Ramos (cell line): ENCODE results near the gene ACSF3.

Experiments
- in situ Hi-C: fragments of 300-500 bp; cut with MboI; formaldehyde crosslinking; loops from one replicate; pipeline ENCODE4 v1.14.3; 2022; ENCODE audit warnings: low sequenced_read_pairs; ENCODE audit not compliant: unreplicated experiment

Gene ACSF3

DNA sequence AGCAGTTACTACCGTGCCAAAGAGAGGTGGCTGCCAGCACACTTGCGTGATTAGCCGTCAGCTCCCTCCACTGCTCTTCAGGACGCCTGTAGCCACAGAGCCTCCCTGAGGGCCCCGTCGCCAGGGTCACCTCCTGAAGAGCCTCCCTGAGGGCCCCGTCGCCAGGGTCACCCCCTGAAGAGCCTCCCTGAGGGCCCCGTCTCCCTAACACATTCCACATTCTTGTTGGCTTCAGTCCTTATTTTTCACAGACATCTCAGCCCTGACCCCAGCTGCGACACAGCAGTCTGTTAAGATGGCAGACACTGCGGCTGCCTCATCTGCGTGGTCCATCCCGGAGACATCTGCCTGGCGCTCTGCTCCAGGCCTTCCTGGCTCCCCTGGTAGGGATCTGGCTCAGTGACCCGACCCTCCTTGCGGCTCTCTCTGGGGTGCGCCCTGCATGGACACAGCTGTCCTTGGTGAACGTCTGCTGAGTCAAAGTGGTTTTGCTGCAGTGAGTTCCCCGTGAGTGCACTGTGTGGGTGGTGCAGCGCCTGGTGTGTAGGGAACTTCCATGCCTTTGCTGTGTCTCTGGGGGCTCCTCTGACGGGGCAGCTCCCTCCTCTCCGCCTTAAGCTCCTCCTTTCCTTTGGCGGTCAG is 11.4 kb downstream of the ACSF3 start:
- in situ Hi-C loops: loop anchor here (25.0 kb wide), 1 partner anchor 143 kb away; no protein-coding TSS in a partner anchor

DNA sequence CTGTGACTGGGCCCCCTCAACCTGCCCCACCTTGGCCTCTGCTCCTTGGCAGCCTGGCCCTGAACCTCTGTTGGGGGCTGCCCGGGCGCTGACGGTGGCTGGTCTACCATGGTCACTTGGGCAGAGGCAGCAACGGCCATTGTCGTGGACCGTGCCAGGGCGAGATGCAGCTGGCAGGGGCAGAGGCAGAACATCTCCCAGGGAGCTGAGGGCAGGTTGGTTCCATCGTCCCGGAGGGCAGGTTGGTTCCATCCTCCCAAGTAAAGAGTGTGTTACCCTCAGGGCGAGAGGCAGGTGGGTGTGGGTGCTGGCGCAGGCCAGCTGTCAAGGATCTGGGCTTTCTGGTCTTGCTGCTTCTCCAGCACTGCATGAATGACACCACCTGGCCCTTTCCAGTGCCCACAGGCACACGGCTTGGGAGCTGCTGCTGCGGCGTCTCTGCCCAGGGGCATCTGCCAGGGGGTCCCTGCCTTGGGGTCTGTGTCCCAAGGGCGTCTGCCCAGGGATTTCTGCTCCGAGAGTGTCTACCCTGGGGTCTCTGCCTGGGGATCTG is 12.0 kb downstream of the ACSF3 start:
- in situ Hi-C loops: loop anchor here (25.0 kb wide), 1 partner anchor 143 kb away; no protein-coding TSS in a partner anchor

DNA sequence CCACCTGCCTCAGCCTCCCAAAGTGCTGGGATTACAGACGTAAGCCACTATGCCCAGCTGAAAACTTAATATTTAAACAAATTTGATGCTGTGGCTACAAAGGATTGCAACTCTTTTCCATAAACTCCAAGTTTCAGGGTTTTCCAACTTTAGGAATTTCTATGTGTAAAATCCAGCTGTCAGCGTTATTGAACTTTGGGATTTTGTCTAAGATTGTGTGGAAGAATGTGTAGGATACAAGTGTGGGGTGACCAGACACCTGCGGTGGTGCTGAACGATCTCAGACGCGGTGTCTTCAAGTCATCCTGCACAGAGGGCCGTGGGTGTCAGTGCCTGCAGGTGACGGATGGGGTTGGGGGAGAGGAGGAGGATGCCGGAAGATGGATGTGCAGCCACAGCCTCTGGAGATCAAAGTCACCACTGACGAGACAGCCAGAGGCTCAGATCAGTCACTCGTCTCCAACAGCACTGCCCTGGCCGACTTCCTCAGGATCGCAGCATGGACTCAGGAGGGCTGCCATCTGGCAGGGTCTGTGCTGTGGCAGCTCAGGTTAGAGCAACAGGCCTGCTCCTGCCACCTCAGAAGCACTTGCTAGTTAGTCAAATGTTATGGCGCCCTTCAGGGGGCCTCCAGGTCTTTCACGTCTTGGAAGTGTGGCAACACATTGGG is 13.0 kb downstream of the ACSF3 start:
- in situ Hi-C loops: loop anchor here (25.0 kb wide), 1 partner anchor 144 kb away; no protein-coding TSS in a partner anchor

DNA sequence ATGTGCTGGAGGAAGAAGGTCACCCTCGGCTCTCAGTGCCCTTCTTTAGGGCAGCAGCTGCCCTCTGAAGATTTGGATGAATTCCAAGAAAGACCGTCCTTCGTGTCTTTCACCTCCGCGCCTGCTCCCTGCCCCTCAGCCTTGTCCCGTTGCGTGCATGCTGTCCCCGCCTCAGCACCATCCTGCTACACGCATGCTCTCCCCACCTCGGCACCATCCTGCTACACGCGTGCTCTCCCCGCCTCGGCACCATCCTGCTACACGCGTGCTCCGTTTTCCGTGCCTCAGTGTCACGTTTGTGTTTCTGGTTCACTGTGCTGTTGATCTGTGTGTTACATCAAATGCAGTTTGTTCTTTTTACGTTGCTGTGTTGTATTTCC is 13.5 kb downstream of the ACSF3 start:
- in situ Hi-C loops: loop anchor here (25.0 kb wide), 1 partner anchor 145 kb away; no protein-coding TSS in a partner anchor

DNA sequence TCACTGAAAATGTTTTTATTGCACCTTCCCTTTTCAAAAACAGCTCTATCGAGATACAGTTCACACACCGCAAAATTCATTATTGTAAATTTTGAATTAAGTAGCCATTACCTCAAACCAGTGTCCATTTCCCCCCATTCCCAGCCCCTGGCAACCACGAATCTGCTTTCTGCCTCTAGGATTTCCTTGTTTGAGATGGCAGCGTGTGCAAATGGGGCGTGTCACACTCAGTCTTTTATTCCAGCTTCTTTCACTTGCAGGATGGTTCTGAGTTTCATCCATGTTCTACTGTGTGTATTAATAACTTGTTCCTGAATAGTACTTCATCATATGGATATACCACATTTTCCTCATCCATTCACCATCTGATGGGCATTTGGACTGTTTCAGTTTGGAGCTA is 14.8 kb downstream of the ACSF3 start:
- in situ Hi-C loops: loop anchor here (25.0 kb wide), 1 partner anchor 146 kb away; no protein-coding TSS in a partner anchor

DNA sequence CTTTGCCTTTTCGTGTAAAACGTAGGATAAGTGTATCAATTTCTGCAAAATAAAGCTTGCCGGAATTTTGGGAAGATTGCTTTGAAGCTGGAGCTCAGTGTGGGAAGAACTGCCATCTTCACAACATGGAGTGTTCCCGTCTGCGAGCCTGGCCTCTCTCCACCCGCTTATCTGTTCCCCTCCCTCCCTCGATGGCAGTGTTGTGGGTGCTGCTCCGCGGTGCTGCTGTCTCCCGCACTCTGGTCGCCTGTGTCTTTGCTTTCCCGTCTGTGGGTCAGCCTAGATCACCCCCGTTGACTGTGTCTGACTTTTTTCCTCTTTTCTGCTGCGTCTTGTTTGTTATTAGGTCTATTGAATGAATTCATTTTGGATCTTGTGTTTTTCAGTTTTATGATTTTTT is 17.0 kb downstream of the ACSF3 start:
- in situ Hi-C loops: loop anchor here (25.0 kb wide), 1 partner anchor 148 kb away; no protein-coding TSS in a partner anchor

DNA sequence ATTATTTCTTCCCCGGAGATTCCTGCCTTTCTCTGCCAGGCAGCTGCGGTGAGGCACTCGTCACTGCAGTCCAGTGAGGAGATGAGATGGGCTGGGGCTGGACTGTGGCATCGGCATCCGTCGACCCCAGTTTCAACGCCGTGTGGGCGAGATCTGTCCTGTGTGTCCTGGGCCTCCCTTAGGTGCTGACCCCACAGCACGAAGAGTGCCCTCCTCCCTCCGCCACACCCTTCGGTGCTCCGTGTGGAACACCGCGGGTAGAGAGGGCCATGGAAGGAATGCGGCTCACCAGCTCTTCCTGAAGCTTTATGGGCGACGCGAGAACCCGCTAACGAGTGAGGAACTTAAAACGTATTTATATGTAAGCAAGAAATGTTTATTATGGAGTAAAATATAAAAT is 17.6 kb downstream of the ACSF3 start:
- in situ Hi-C loops: loop anchor here (25.0 kb wide), 1 partner anchor 149 kb away; no protein-coding TSS in a partner anchor

DNA sequence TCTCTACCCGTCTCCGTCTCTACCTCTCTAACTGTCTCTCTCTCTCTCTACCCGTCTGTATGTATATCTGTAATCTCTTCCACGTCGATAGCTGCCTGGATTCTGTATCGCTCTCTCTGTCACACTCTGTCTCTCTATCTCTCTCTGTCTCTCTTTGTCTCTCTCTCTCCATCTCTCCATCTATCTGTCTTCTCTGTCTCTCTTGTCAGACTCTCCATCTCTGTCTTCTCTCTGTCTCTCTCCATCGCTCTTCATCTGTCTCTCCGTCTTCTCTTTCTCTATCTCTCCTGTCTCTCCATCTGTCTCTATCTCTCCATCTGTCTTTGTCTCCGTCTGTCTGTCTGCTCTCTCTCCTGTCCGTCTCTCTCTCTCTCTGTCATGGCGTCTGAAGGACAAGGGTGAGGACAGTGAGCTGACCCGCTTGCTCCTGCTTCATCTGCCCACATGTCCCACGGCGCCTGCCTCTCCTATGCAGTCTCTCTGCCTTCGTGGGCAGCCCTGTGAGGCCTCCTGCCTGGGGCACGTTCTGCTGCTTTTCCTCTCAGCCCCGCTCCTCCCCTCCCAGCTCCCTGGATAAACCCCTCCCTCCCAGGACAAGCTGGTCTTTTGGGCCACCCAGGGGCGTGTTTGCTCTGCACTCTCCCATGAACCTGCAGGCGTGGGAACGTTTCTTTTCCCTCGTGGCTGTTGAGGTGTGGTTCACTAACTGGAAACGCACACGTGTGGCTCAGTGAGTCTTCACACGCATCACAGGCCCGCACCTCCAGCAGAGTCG is 18.9 kb downstream of the ACSF3 start:
- in situ Hi-C loops: loop anchor here (25.0 kb wide), 1 partner anchor 150 kb away; no protein-coding TSS in a partner anchor

DNA sequence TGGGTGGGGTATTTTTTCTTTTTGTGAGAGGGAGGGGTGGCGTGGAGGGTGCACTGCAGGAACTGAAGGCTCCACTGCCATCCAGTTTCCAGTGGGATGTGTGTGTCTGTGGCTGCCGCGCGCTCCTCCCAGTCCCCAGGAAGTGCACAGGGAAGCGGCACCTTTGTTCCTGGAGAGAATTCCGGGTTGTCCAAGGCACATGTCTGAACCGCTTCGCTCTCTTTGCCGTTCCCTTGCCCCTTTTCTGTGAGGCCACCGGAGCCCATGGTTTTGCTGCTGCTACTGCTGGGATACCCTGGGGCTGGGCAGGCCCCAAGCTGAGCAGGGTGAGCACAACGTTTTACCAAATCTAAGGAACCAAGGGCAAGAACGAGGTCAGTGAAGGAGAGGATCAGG is 19.5 kb downstream of the ACSF3 start:
- in situ Hi-C loops: loop anchor here (25.0 kb wide), 1 partner anchor 151 kb away; no protein-coding TSS in a partner anchor

DNA sequence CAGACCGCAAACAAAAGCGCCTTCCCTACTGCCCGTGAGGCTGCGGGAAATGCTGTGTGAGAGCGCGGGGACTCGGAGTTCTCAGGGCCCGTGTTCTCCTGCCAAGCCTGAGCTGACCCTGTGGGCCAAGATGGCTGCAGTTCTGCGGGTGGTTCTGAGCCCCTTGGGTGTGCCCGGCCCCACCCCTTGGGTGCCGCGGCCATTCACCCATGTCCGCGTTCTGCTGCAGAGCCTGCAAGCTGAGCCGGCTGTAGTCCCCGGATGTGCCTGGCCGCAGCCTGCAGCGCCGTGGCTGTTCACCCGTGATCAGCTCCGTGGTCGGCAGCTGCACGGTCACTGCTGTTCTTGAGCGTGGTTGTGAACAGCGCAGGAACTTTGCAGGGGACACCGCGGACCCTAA is 20.0 kb downstream of the ACSF3 start:
- in situ Hi-C loops: loop anchor here (25.0 kb wide), 1 partner anchor 151 kb away; no protein-coding TSS in a partner anchor

DNA sequence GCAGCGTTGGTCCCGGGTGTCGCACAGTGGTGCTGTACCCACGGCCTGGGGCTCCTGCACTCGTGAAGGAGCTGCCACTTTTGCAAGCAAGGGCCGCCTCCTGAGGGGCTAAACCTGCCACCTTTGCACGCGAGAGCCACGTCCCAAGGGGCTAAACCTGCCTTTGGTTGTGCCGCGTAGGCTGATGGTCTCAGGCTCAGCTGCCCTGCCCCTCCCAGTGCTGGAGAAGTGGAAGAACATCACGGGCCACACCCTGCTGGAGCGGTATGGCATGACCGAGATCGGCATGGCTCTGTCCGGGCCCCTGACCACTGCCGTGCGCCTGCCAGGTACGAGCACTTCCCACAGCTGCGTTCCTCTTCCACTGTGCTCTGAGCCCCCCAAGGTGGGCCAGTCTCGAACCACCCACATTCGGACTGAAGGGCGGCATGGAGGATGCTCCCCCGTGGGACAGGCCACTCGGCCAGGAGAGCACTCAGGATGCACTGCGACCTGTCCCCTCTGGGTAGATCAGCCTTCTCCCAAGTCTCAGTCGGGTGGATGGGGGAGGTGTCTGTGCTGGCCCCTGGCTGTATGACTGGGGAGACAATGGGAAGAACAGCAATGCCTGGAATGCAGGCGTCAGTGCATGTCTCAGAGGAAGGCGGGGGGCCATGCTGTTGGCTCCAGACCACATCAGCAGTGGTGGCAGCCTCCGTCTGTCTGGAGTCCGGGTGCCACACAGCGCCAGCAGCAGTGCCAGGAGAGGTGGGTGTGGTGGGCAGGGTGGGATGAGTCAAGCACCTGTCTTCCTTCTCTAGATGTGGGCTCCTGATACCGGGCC is 20.7 kb downstream of the ACSF3 start:
- in situ Hi-C loops: loop anchor here (25.0 kb wide), 1 partner anchor 152 kb away; no protein-coding TSS in a partner anchor

DNA sequence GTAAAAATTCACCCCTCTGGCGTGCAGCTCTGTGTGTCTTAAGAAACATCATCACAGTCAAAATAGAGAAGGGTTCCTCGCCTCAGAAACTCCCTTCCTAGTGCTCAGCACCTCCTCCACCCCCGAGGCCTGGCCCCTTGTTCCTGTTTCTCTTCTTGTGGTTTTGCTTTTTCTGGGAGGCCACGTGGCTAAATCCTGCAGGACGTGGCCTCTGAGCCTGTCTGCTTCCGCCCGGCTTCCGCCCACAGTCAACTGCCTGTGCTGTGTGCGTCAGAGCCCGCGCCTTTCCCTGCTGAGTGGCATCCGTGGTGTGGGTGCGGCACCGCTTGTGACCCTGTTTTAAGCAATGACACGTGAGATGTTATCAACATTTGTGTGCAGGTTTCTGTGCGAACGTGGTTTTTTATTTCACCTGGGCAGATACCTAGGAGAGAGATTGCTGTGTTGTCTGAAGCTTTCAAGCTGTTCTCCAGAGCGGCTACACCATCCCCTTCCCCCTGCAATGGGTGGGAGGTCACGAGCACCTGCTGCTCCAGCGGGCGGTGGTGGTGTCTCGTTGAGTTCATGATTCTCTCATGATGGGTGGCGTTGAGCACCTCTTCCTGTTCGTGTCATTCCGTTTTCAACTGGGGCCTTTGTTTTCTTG is 21.7 kb downstream of the ACSF3 start:
- in situ Hi-C loops: loop anchor here (25.0 kb wide), 1 partner anchor 153 kb away; no protein-coding TSS in a partner anchor

DNA sequence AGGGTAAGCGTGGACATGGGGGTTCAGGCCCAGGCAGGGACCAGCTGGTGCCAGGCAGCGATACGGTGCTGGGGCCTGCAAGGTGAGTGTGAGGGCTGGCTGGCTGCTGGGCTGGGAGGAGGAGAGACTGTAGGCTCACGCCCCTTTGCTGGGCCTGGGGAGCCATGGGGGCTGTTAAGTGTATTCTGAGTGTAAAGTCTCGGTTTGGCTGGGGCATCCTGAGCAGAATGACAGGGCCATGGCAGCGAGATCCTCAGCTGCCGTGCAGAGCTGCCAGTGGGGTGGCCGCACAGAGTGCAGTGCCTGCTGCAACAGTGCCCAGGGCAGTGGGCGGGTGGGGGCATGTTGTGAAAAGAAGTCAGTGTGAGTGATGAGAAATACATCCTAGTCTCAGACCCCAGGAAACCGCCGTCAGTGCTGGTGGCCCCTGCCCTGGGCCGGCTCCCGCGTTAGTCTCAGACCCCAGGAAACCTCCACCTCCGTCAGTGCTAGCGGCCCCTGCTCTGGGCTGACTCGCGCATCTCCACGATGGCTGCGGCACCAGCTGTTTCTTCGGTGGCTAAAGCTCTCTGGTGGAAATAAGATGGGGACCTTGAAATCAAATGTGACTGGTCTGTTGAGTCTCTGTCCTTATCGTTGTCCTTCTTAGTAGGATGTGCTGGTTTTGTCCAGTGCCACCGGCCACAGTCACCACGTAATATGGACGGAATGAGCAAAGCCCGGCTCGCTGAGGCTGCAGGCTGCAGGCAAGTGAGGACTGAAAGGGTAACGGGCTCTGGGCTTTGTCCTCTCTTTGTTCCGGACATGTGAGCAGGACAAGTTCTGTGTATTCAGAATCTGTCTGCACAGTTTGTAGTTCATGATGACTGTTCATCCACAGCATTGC is 22.9 kb downstream of the ACSF3 start:
- in situ Hi-C loops: loop anchor here (25.0 kb wide), 1 partner anchor 154 kb away; no protein-coding TSS in a partner anchor

DNA sequence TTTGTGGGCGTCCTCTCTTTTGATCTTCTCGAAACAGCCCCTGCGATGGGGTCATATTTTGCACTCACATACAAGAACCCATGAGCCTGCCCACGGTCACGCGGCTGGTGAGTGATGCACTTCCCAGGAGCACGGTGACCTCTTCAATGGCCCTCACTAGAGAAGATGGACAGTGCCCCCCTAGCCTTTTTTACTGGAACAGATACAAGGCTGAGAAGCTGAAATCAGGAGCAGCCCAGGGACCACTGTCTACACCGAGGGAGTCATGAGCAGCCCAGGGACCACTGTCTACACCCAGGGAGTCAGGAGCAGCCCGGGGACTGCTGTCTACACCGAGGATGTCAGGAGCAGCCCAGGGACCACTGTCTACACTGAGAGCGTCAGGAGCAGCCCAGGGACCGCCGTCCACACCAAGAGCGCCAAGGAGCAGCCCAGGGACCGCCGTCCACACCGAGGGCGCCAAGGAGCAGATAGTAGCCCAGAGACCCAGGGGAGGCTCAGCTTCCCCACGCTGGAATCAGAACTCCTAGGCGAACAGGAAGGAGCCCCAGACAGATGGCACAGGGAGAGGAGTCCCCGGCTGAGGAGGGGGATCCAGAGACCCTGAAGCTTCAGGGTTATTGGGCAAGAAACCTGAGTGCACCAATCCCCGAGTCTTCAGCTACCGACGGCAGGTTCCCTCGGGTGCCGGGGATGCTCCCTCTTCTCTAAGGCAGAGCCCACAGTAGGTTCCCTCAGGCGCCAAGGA is 23.7 kb downstream of the ACSF3 start:
- in situ Hi-C loops: loop anchor here (25.0 kb wide), 1 partner anchor 155 kb away; no protein-coding TSS in a partner anchor

DNA sequence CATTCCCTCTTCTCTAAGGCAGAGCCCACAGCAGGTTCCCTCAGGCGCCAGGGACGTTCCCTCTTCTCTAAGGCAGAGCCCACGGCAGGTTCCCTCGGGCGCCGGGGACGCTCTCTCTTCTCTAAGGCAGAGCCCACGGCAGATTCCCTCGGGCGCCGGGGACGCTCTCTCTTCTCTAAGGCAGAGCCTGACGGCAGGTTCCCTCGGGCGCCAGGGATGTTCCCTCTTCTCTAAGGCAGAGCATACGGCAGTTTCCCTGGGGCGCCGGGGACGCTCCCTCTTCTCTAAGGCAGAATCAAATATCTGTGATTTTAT is 24.3 kb downstream of the ACSF3 start:
- in situ Hi-C loops: loop anchor here (25.0 kb wide), 1 partner anchor 156 kb away; no protein-coding TSS in a partner anchor

DNA sequence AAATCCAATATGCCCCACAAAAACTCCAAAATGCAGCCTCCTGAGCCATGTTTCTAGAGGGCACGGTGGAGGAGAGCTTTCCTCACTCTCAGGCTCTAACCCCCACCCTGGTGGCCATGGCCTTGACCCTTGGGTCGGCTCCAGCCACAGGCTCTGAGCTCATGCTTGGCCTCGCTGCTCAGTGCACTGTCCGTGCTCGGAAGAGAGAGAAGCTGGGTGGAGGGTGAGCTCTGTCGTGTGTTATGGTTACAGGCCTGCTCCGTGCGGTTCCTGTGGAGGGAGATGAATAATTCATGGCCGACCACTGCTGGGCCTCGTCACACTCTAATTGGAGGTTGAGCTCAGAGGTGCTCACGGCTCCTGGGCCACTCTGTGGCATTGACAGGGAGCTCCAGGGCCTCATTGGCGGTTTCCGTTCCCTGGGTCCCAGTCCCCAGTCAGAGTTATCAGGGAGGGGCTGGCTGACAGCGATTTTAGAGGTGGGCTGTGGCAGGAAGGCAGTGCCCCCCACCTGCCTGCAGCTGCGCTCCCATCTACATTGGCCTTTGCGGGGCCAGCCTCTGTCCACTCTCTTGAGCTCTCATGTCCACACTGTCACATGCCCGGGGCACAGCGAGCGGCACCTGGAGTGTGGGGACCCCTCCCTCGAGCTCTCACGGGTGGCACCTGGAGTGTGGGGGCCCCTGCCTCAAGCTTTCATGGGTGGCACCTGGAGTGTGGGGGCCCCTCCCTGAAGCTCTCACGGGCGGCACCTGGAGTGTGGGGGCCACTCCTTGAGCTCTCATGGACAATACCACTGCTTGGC is 24.9 kb downstream of the ACSF3 start:
- in situ Hi-C loops: loop anchor here (25.0 kb wide), 1 partner anchor 156 kb away; no protein-coding TSS in a partner anchor
